ENCODE results near the gene SEC14L5.

The SEC14L5 gene

DNA sequence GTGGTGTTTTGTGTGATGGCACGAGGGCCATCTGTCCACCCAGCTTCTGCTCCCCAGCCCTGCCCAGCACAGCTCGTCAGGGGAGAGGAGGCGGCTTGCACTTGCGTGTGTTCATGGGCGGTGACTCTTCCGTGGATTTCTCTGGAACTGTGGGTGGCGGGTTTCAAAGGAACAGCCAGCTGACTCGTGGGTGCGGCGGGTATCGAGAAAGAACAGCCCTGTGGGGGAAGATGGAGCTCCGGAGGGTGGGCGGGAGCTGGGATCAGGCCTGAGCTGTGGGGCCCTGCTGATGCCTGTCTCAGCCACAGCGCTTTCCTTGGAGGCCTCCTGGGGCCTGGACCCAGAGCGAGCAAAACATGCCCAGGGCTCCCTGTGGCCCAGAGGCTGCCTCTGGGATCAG is 62.4 kb downstream of the SEC14L5 start:
- Histone ChIP-seq H3K4me3 (ENCODE audit: low read length, poor library complexity, severe bottlenecking) (no peak overlapping the region), H3F3A (ENCODE audit: low read depth) (no peaks in the 10 kb centered on the region), H3K4me2 (ENCODE audit: low read depth, low read length, poor library complexity, severe bottlenecking) (no peak overlapping the region), H3K36me3 (ENCODE audit: insufficient read depth, low read length) (no peaks in the 10 kb centered on the region), H3K27me3 (ENCODE audit: insufficient read depth, low read length, poor library complexity, severe bottlenecking) (no peaks in the 10 kb centered on the region), H2AFZ (ENCODE audit: low read length) (no peak overlapping the region), H3K4me1 (ENCODE audit: insufficient read depth, low read length, poor library complexity, severe bottlenecking) (no peaks in the 10 kb centered on the region), H3K9ac (ENCODE audit: low read depth, low read length, poor library complexity, severe bottlenecking) (no peak overlapping the region), H3K9me3 (ENCODE audit: insufficient read depth, low read depth, low read length) (no peaks in the 10 kb centered on the region), H3K79me2 (ENCODE audit: insufficient read depth, low read length) (no peaks in the 10 kb centered on the region), H4K20me1 (ENCODE audit: insufficient read depth, low read length, poor library complexity, severe bottlenecking) (no peaks in the 10 kb centered on the region), H3K9me2 (replicated peaks; ENCODE audit: low read depth, low read length) (no peaks in the 10 kb centered on the region)
- TF ChIP-seq EZH2phosphoT487 (IDR thresholded peaks at IDR 0.05; ENCODE audit: borderline replicate concordance): no peak

DNA sequence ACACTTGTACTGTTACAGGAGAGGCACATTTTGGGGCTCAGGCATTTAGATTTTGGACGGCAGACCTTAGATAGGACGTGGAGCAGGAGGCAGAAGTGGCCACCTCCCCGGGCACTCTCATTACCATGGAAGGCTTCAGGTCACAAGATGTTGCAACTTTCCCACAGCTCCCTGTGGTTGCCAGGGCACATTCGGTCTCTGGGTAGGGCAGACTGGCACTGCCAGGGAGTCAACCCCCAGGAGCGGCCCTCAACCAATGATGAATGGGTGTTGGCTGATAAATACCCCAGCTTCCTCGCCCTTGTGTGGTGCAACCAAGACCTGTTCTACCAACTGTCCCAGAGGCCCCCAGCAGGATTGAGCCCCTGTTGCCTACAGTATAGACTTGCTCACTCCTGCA is 64.4 kb downstream of the SEC14L5 start:
- no peak overlapping the region for H3K4me3 ChIP-seq (ENCODE audit: low read length, poor library complexity, severe bottlenecking)
- H3K9me3 ChIP-seq (ENCODE audit: insufficient read depth, low read depth, low read length): no peaks in the 10 kb centered on the region
- H3K4me1 ChIP-seq (ENCODE audit: insufficient read depth, low read length, poor library complexity, severe bottlenecking): no peaks in the 10 kb centered on the region
- no peak overlapping the region for H3K4me2 ChIP-seq (ENCODE audit: low read depth, low read length, poor library complexity, severe bottlenecking)
- H3K9ac ChIP-seq (ENCODE audit: low read depth, low read length, poor library complexity, severe bottlenecking): no peak overlapping the region
- no peak overlapping the region for H2AFZ ChIP-seq (ENCODE audit: low read length)
- no peaks in the 10 kb centered on the region for H3K79me2 ChIP-seq (ENCODE audit: insufficient read depth, low read length)
- no peaks in the 10 kb centered on the region for H3K9me2 ChIP-seq (replicated peaks; ENCODE audit: low read depth, low read length)
- no peaks in the 10 kb centered on the region for H3K36me3 ChIP-seq (ENCODE audit: insufficient read depth, low read length)
- TF ChIP-seq, protein P1, sequence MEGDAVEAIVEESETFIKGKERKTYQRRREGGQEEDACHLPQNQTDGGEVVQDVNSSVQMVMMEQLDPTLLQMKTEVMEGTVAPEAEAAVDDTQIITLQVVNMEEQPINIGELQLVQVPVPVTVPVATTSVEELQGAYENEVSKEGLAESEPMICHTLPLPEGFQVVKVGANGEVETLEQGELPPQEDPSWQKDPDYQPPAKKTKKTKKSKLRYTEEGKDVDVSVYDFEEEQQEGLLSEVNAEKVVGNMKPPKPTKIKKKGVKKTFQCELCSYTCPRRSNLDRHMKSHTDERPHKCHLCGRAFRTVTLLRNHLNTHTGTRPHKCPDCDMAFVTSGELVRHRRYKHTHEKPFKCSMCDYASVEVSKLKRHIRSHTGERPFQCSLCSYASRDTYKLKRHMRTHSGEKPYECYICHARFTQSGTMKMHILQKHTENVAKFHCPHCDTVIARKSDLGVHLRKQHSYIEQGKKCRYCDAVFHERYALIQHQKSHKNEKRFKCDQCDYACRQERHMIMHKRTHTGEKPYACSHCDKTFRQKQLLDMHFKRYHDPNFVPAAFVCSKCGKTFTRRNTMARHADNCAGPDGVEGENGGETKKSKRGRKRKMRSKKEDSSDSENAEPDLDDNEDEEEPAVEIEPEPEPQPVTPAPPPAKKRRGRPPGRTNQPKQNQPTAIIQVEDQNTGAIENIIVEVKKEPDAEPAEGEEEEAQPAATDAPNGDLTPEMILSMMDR (conservative IDR thresholded peaks at IDR 0.05; ENCODE audit: low read length): no peak
- TF ChIP-seq EZH2phosphoT487 (IDR thresholded peaks at IDR 0.05; ENCODE audit: borderline replicate concordance): no peak
- H3F3A ChIP-seq (ENCODE audit: low read depth): no peaks in the 10 kb centered on the region
- no peaks in the 10 kb centered on the region for H4K20me1 ChIP-seq (ENCODE audit: insufficient read depth, low read length, poor library complexity, severe bottlenecking)
- H3K27me3 ChIP-seq (ENCODE audit: insufficient read depth, low read length, poor library complexity, severe bottlenecking): no peaks in the 10 kb centered on the region

DNA sequence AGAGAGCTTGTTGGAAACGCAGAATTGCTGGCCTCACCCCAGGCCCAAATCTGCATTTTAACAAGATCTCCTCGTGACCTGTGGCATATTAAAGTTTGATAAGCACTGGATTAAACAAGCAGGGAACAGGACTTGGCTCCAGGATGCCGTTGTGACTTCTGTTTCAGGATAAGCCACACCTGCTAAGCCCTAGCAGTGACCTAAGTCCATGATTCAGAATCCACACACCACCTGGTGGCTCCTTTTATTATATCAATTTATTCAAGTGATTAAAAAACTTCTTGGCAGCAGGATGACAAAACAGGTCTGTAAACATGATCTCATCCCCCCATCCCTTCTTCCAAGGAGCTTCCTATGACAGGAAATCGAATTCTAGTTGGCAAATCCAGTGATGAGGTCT is 66.5 kb downstream of the SEC14L5 start:
- Histone ChIP-seq H3K9ac (ENCODE audit: low read depth, low read length, poor library complexity, severe bottlenecking) (no peak overlapping the region), H4K20me1 (ENCODE audit: insufficient read depth, low read length, poor library complexity, severe bottlenecking) (no peaks in the 10 kb centered on the region), H3K9me3 (ENCODE audit: insufficient read depth, low read depth, low read length) (no peaks in the 10 kb centered on the region), H2AFZ (ENCODE audit: low read length) (no peak overlapping the region), H3K27me3 (ENCODE audit: insufficient read depth, low read length, poor library complexity, severe bottlenecking) (no peaks in the 10 kb centered on the region), H3K4me2 (ENCODE audit: low read depth, low read length, poor library complexity, severe bottlenecking) (no peak overlapping the region), H3K4me3 (ENCODE audit: low read length, poor library complexity, severe bottlenecking) (no peak overlapping the region), H3K36me3 (ENCODE audit: insufficient read depth, low read length) (no peaks in the 10 kb centered on the region), H3F3A (ENCODE audit: low read depth) (no peaks in the 10 kb centered on the region), H3K4me1 (ENCODE audit: insufficient read depth, low read length, poor library complexity, severe bottlenecking) (no peaks in the 10 kb centered on the region), H3K9me2 (replicated peaks; ENCODE audit: low read depth, low read length) (no peaks in the 10 kb centered on the region), H3K79me2 (ENCODE audit: insufficient read depth, low read length) (no peaks in the 10 kb centered on the region)
- no peak for TF ChIP-seq EZH2phosphoT487 (IDR thresholded peaks at IDR 0.05; ENCODE audit: borderline replicate concordance)

DNA sequence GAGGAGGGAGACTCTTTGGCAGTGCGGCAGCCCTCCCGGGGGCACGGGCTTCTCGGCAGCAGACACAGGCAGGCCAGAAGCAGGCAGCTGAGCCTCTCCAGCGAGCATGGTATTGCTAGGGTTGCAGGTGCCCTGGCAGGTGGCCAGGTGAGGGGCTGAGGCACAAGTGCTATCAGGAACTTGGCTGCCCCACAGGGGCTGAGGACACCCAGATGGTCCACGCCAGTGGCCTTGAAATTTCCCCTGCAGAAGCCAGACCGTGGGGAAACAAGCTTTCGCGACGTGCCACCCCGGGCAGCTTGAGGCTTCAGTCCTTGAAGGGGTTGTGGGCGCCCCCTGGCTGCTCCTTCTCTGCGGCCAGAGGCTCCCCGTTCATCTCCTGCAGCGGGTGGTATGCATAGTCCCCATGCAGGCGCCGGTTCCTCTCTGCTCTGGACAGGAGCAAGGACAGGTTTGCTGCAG is 67.1 kb downstream of the SEC14L5 start:
- H3K4me1 ChIP-seq (ENCODE audit: insufficient read depth, low read length, poor library complexity, severe bottlenecking): no peaks in the 10 kb centered on the region
- no peak overlapping the region for H2AFZ ChIP-seq (ENCODE audit: low read length)
- TF ChIP-seq, protein P1 (conservative IDR thresholded peaks at IDR 0.05; ENCODE audit: low read length): no peak
- TF ChIP-seq EZH2phosphoT487 (IDR thresholded peaks at IDR 0.05; ENCODE audit: borderline replicate concordance): no peak
- no peaks in the 10 kb centered on the region for H3F3A ChIP-seq (ENCODE audit: low read depth)
- no peaks in the 10 kb centered on the region for H4K20me1 ChIP-seq (ENCODE audit: insufficient read depth, low read length, poor library complexity, severe bottlenecking)
- no peak overlapping the region for H3K9ac ChIP-seq (ENCODE audit: low read depth, low read length, poor library complexity, severe bottlenecking)
- no peaks in the 10 kb centered on the region for H3K9me3 ChIP-seq (ENCODE audit: insufficient read depth, low read depth, low read length)
- H3K9me2 ChIP-seq (replicated peaks; ENCODE audit: low read depth, low read length): no peaks in the 10 kb centered on the region
- H3K4me3 ChIP-seq (ENCODE audit: low read length, poor library complexity, severe bottlenecking): no peak overlapping the region
- no peaks in the 10 kb centered on the region for H3K36me3 ChIP-seq (ENCODE audit: insufficient read depth, low read length)
- no peak overlapping the region for H3K4me2 ChIP-seq (ENCODE audit: low read depth, low read length, poor library complexity, severe bottlenecking)
- no peaks in the 10 kb centered on the region for H3K27me3 ChIP-seq (ENCODE audit: insufficient read depth, low read length, poor library complexity, severe bottlenecking)
- H3K79me2 ChIP-seq (ENCODE audit: insufficient read depth, low read length): no peaks in the 10 kb centered on the region

Measured in Loucy (cell line).